HG02798 (cell line): ENCODE data around the gene FOXN4.

ENCODE experiments used
- ATAC-seq: cut with Tn5 transposase; IDR thresholded peaks from one replicate; pipeline ENCODE4 v1.9.1; 2021; ENCODE audit warnings: mild to moderate bottlenecking; ENCODE audit not compliant: unreplicated experiment, poor library complexity

Gene FOXN4

DNA sequence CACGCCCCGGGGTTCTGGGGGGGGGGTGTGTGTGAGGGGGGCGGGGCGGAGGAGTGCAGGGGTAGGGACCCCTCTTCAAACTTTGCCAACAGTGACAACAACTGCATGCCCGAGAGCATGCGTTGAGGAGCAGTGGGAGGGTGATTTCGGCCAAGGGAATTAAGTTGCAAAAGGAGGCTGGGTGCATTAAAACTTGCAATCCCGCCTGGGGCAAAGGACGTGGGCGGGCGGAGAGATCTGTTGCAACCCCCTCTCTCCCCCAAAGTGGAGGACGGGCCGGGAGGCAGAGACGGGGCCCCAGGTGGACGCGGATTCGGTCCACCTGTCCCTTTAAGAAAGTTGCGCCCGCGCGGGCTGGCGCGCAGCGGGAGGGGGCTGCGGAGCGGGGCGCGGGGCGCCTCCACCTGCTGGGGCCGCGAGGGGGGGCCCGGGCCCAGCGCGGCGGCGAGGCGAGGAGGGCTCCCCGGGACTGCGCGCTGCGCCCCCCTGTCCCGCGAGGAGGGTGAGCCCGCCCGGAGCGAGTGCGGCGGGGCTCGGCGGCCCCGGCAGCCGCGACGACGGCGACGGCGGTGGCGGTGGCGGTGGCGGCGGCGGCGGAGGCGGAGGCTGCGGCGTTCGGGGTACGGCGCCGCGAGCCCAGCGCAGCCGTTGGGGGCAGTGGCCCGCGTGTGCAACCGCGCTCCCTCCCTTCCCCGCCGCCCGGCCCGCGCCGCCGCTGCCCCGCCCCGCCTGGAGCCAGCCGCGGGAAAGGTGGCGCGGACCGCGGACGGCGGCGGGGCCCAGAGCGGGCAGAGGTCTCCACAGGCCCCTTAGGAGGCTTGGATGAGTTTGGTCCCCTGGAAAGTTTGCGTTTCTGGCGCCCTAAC lies 530 bp upstream of the FOXN4 start:
- no peak for ATAC-seq

DNA sequence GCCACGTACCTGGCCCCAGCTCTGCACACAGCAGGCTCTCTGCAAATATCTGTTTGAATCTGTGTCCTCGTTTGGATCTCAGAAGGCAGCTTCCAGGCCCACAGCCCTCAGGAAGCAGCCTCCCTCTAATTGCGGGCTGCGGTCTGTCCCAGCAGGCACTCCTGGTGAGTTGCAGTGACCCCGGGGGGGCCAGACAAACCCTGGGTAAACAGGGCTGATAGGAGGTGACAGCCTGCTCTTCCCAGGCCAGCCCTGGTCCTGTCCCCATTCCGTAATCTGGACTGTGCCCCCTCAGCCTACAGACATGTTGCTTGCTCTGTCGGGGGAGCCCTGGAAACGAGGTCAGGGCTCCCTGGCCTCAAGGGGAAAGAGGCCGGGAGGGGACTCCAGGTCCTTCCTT lies 2.0 kb downstream of the FOXN4 start:
- no peak for ATAC-seq

DNA sequence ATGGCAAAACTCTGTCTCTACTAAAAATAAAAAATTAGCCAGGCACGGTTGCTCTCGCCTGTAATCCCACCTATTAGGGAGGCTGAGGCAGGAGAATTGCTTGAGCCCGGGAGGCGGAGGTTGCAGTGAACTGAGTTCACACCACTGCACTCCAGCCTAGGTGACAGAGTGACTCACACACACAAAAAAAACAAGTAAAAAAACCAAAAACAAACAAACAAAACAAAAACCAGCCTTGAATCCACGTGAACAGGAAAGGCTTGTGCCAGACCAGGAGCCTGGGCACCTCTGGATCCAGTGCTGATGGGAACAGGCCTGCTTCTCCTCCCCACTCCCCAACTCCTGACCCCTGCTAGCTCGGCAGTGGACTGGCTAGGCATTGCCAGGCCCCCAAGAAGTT lies 3.5 kb downstream of the FOXN4 start:
- ATAC-seq = no peak

DNA sequence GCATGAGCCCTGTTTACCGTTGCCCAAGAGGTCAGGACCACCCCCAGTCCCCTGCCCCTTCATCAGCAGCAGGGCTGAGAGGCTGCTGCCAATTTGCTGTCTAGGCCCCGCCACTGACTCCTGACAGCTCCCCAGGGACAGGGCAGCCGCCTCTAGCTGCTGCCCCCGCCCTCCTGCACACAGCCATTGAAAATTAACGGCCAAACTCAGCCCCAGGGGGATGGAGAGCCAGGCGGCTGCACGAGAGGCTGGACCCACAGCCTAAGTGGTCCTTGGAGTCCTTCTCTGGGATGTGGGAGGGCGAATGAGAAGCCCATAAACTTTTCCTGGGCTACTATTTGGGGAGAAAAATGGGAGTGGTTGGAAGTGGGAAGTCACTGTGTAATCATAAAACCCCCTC lies 4.6 kb downstream of the FOXN4 start:
- ATAC-seq = no peak

GRCh38 chr12:109302770-109303169 lies 6.3 kb downstream of the FOXN4 start:
- no peak for ATAC-seq

- ATAC-seq = no peak
Observed at GRCh38 chr12:109302358-109302757, 6.7 kb downstream of the FOXN4 start.

- no peak for ATAC-seq
Observed at GRCh38 chr12:109301643-109302168, 7.4 kb downstream of the FOXN4 start.

DNA sequence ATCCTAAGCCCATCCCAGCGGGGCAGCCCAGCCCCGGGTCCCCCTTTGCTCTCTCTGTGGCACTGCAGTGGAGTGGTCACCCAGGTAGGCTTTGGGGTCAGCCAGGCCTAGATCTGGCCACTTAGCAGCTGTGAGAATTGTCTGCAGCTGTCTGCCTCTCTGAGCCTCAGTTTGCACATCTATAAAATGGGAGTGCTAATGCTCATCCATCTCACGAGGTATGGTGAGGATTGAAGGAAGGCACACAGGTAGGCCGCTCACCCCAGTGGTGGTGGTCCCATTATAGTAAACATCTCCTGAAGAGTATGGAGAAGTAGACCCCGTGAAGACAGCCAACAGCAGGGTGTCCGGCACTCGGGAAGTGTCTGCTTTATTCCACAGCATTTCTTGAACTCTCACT lies 9.2 kb downstream of the FOXN4 start:
- no peak for ATAC-seq

GRCh38 chr12:109296431-109296830 lies 12.7 kb downstream of the FOXN4 start:
- no peak for ATAC-seq

- ATAC-seq = no peak
Observed at GRCh38 chr12:109295764-109296425, 13.2 kb downstream of the FOXN4 start.

DNA sequence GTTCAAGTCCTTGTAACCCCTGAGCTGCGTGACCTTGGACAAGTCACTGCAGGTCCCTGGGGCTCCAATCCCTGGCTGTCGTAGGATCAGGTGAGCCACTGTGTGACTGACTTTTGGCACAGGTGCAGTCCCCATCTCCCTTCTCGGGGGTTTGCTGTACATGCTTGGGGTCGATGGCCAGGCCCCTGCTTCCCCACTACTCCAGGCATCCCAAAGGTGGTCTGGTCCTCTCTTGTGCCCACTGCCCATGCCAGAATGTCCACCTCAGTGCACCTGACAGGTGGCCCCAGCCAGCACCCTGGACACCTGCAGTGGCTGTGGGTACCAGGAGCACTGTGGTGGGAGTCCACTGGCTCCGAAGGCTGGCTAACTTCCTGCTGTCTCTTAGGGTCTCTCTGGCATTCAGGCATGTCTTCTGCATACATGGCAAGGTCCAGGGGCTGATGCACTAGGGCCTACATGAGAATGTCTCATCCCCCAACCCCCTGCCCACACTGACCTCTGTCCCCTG lies 14.7 kb downstream of the FOXN4 start:
- no peak for ATAC-seq

DNA sequence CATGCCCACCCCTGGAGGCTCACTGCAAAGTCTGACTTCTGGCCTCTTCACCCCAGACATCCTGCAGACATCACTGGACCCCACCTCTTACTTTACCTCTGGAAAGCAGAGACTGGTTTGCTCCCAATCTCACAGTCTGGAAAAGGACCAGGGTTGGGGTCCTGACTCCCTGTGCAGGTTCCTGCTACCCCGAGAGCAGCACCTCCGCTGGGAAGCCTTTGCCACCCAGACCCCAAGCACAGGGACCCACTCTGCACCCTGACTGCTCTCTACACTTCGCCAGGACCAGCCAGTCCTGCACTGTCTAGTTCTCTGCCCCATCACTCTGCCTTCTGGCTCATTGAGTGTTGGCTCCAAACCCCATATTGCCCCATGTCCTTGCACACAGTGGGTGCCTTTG lies 16.0 kb downstream of the FOXN4 start:
- ATAC-seq = no peak

DNA sequence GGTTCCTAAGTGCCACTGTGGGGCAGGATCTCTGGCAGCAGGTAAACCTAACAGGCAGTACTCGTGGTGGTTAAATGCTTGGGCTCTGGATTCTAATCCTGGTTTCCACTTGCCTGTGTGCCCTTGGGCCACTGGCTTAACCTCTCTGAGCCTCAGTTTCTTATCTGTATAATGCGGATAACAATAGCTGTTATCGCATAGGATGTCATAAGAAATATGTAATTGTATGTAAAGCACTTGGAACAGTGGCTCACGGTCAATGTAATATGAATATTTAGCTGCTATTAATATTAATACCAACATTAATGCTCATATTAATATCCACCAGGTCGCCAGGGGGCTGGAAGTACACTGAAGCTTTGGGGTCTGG lies 16.8 kb downstream of the FOXN4 start:
- ATAC-seq = no peak

DNA sequence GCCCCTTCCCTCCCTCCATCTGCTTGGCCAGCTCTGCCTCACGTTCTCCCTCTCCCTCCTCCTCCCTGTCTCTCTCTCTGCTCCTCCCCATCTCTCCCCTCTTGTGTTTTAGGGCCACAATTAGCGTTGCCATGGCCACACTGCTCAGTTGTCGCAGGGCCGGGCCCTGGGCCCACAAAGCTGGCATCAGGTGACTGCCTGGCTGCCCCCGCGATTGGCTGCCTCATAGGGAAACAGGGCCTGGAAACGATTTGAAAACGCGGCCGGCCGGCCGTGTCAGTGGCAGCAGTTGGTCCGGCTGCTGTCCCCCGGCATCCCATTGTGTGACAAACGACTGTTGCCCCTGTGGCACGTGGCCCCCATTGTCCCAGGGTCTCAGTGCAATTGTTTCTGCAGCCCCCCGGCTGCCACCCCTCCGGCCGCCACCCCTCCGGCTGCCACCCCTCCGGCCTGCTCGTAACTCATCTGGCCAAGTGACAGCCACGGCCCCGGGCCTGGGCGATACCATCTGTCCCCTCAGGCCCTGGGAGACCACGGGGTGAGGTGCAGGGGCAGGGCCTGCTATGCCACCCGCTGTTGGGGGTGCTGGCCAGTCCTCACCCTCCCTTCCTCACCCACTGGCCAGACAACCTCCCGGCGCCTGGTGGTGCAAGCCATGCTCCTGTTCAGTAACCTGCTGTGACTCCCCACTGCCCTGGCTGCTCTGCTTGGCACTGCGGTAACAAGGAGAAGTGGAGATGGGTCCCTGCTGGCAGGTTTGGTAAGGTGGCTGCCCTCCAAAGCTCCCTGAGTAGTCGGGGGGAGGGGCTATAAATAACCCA lies 17.4 kb downstream of the FOXN4 start:
- no peak for ATAC-seq

DNA sequence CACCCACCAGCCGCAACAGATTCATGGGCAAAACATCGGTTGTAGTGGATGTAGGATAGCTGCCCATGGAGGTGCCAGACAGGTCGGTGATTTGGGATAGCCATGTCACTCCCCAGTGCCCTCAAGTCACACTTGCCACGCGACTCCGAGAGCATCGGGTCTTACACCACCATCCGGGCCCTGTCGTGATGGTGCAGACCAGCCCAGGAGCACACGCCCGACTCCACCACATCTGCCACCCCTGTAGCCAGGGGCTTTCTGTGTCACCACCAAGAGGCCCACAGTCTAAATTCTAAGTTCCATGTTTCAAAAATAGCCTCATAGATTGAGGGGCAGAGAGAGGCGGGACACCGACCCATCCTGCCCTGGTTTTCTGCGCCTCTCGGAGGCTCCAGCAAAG lies 18.0 kb downstream of the FOXN4 start:
- ATAC-seq = no peak

DNA sequence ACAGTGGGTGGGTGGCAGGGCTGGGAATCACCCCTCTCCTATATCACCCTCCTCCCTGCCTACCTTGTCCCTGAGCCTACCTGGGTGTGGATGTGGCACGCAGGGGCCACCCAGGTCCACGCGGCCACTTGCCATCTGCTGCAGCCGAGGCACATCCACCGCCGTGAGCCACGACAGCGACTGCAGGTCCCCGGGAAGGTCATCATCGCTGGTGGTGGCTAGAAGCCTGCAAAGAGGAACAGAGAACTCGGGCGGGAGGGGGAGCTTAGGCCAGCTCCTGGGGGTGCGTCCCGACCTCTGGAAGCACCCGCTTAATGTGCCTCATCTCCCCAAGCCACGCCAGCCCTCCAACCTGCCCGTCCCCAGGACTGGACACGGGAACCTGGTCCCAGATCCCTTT lies 19.0 kb downstream of the FOXN4 start:
- ATAC-seq = no peak

DNA sequence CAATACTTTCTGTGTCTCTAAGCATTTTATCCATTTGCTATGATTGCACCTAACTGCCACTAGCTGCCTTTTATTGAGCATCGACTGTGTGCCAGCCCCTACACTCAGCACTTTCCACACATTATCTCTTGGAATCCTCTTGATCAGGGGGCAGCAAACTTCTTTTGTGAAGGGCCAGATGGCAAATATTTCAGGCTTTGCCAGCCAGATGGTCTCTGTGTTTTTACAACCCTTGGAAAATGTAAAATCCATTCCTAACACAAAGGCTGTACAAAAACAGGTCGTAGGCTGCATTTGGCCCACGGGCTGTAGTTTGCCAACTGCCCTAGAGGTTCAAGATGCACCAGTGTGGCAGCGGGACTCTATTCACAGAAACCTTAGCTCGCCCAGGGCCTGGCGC lies 19.5 kb downstream of the FOXN4 start:
- ATAC-seq = no peak

GRCh38 chr12:109289004-109289403 lies 20.1 kb downstream of the FOXN4 start:
- no peak for ATAC-seq

DNA sequence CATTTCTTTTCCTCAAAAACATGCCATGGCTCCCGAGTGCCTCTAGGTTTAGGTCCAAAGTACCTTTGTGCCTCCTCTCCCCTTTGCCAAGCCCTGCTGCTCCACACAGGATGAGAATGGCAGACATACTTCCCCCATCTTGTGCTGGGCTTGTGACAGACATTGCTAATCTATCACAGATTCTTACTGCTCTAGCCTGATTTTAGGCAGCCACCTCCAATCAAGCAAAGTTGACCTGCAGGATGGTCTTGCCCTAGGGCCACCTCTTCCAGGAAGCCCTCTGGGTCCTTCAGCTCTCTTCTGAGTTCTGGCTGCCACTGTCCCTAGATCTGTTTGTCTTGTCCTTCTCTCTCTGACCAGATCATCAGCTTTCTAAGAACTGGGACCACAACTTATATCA lies 20.5 kb downstream of the FOXN4 start:
- no peak for ATAC-seq

GRCh38 chr12:109287811-109288469 lies 21.1 kb downstream of the FOXN4 start:
- ATAC-seq = no peak
